Smooth muscle cell (in vitro differentiated cells): ENCODE results near the gene STPG3. TPM values are rescaled to one million over a fixed set of nuclear protein-coding genes. Genes with fewer than 3 reads are reported as not detected.
A peak's percentile ranks its signal among the peaks of the same experiment; 100 is the strongest.

ENCODE experiments used
- DNase-seq: peaks from one replicate; lab custom pipeline; 2025; ENCODE audit not compliant: unreplicated experiment; lab: John Stamatoyannopoulos, UW
- H2AFZ ChIP-seq: fragments of 200-600 bp; sonication (generic); 2 replicates; pipeline ENCODE4 v1.6.0; 2016; ENCODE audit warnings: antibody characterized with exemption, low read depth, mild to moderate bottlenecking
- H3F3A ChIP-seq: fragments of 200-600 bp; sonication (generic); 2 replicates; pipeline ENCODE4 v1.6.0; 2017; ENCODE audit warnings: antibody characterized with exemption, low read depth
- H3K27ac ChIP-seq: fragments of 200-600 bp; sonication (generic); 2 replicates; pipeline ENCODE4 v1.5.1; 2016; ENCODE audit warnings: low read depth, mild to moderate bottlenecking
- H3K27me3 ChIP-seq: fragments of 200-600 bp; sonication (generic); 2 replicates; pipeline ENCODE4 v1.6.1; 2016; ENCODE audit warnings: low read depth, mild to moderate bottlenecking
- H3K36me3 ChIP-seq: fragments of 200-600 bp; sonication (generic); 2 replicates; pipeline ENCODE4 v1.5.1; 2016; ENCODE audit warnings: low read depth
- H3K4me1 ChIP-seq: fragments of 200-600 bp; sonication (generic); 2 replicates; pipeline ENCODE4 v1.5.1; 2016; ENCODE audit warnings: low read depth
- H3K4me2 ChIP-seq: fragments of 200-600 bp; sonication (generic); 2 replicates; pipeline ENCODE4 v1.6.0; 2016; ENCODE audit warnings: mild to moderate bottlenecking
- H3K4me3 ChIP-seq: fragments of 200-600 bp; sonication (generic); 2 replicates; pipeline ENCODE4 v1.5.1; 2016; ENCODE audit warnings: mild to moderate bottlenecking
- H3K79me2 ChIP-seq: fragments of 200-600 bp; sonication (generic); 2 replicates; pipeline ENCODE4 v1.6.0; 2016; ENCODE audit warnings: low read depth, mild to moderate bottlenecking
- H3K9ac ChIP-seq: fragments of 200-600 bp; sonication (generic); 2 replicates; pipeline ENCODE4 v1.6.0; 2016; ENCODE audit warnings: low read depth
- H3K9me3 ChIP-seq: fragments of 200-600 bp; sonication (generic); replicated peaks from 2 replicates; pipeline ENCODE4 v1.5.1; 2016; ENCODE audit warnings: low read depth
- H4K20me1 ChIP-seq: fragments of 200-600 bp; sonication (generic); 2 replicates; pipeline ENCODE4 v1.6.0; 2016; ENCODE audit warnings: low read depth
- WGBS: methylation state at CpG from one replicate; pipeline ENCODE4 v1.1.7; 2016; ENCODE audit warnings: low lambda C conversion rate; 5-methylcytosine and 5-hydroxymethylcytosine counted together
- polyA plus RNA-seq: library from polyadenylated mRNA; unstranded; fragments of >200 nt; fragmentation: Nextera tagmentation; extraction: Ambion mirVana; gene quantifications from 2 replicates; pipeline ENCODE4 v1.2.1, GENCODE V29; 2016
- total RNA-seq: library from RNA; depleted of rRNA; stranded (reverse); fragments of >200 nt; gene quantifications from 2 replicates; pipeline ENCODE4 v1.2.3, GENCODE V29; 2014
- TF ChIP-seq, protein P1 (sequence below): fragments of 200-600 bp; sonication (generic); IDR thresholded peaks from 2 replicates; pipeline ENCODE4 v1.5.1; 2017; ENCODE audit warnings: borderline replicate concordance, mild to moderate bottlenecking, antibody characterized with exemption; ENCODE audit not compliant: insufficient read depth, poor library complexity, severe bottlenecking

Gene STPG3
- total and polyA plus RNA-seq, 2 experiments from 2014 or later, result not detected

DNA sequence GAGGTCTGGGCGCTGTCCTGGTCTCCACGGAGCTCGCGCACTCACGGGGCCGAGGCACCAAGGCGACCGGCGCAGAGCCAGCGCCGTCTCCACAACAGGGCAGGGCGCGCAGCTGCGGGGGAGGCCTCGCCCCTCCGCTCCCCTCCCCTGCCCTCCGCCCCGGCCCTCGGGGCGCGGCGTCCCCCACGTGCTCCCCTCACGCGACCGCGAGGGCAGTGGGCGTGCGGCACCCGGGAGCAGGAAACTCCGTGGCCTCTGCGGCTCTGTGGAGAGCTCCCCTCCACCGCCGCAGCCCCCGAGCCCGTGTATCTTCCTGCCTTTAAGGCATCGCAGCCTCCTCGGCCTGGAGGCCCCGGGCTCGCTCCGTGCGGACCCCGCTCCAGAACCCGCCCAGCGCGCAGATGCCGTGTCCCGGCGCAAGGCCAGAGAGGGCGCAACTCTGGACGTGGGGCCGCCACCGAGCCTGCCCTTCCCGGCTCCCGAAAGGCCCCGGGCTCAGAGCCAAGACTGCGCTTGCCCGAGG is 10.7 kb upstream of the STPG3 start:
- H3K4me1 ChIP-seq, result peaks cover 13% of the 10 kb centered on the region
- H4K20me1 ChIP-seq, result peaks cover 45% of the 10 kb centered on the region
- peak overlapping the region; percentile 93 for H3K27ac ChIP-seq
- TF ChIP-seq, protein P1, sequence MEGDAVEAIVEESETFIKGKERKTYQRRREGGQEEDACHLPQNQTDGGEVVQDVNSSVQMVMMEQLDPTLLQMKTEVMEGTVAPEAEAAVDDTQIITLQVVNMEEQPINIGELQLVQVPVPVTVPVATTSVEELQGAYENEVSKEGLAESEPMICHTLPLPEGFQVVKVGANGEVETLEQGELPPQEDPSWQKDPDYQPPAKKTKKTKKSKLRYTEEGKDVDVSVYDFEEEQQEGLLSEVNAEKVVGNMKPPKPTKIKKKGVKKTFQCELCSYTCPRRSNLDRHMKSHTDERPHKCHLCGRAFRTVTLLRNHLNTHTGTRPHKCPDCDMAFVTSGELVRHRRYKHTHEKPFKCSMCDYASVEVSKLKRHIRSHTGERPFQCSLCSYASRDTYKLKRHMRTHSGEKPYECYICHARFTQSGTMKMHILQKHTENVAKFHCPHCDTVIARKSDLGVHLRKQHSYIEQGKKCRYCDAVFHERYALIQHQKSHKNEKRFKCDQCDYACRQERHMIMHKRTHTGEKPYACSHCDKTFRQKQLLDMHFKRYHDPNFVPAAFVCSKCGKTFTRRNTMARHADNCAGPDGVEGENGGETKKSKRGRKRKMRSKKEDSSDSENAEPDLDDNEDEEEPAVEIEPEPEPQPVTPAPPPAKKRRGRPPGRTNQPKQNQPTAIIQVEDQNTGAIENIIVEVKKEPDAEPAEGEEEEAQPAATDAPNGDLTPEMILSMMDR, result no peak
- H2AFZ ChIP-seq, result peak overlapping the region; percentile 86
- H3K4me2 ChIP-seq, result peak overlapping the region; percentile 98
- DNase-seq, result peak; percentile 86
- H3K4me3 ChIP-seq, result peak overlapping the region; percentile 82
- H3K27me3 ChIP-seq, result no peaks in the 10 kb centered on the region
- H3K9ac ChIP-seq, result peak overlapping the region; percentile 81
- WGBS, result under 1% methylated on average over 39 of the region's 58 CpGs
- peaks cover 25% of the 10 kb centered on the region for H3F3A ChIP-seq
- H3K79me2 ChIP-seq, result peaks cover 38% of the 10 kb centered on the region
- no peaks in the 10 kb centered on the region for H3K36me3 ChIP-seq
- H3K9me3 ChIP-seq, result no peaks in the 10 kb centered on the region

- Histone ChIP-seq H3K4me1 (peaks cover 13% of the 10 kb centered on the region), H3K4me2 (peak within 1 kb of the TSS; percentile 100), H2AFZ (peak within 1 kb of the TSS; percentile 86), H3F3A (peaks cover 25% of the 10 kb centered on the region), H3K36me3 (no peaks in the 10 kb centered on the region), H3K79me2 (peaks cover 38% of the 10 kb centered on the region), H3K9ac (peak within 1 kb of the TSS; percentile 90), H4K20me1 (peaks cover 42% of the 10 kb centered on the region), H3K9me3 (no peaks in the 10 kb centered on the region), H3K27me3 (no peaks in the 10 kb centered on the region), H3K4me3 (peak within 1 kb of the TSS; percentile 93), H3K27ac (peak within 1 kb of the TSS; percentile 93)
- WGBS, result 1% methylated on average over 63 of the region's 67 CpGs
- peak; percentile 100 for DNase-seq
- TF ChIP-seq, protein P1, result no peak
Observed at GRCh38 chr9:137240841-137241489, 10.1 kb upstream of the STPG3 start, which contains the start of gene TUBB4B. Gene TUBB4B, plus strand, starts transcription at chr9:137241287. Its CDS starts 74 bp downstream, at chr9:137241361.

DNA sequence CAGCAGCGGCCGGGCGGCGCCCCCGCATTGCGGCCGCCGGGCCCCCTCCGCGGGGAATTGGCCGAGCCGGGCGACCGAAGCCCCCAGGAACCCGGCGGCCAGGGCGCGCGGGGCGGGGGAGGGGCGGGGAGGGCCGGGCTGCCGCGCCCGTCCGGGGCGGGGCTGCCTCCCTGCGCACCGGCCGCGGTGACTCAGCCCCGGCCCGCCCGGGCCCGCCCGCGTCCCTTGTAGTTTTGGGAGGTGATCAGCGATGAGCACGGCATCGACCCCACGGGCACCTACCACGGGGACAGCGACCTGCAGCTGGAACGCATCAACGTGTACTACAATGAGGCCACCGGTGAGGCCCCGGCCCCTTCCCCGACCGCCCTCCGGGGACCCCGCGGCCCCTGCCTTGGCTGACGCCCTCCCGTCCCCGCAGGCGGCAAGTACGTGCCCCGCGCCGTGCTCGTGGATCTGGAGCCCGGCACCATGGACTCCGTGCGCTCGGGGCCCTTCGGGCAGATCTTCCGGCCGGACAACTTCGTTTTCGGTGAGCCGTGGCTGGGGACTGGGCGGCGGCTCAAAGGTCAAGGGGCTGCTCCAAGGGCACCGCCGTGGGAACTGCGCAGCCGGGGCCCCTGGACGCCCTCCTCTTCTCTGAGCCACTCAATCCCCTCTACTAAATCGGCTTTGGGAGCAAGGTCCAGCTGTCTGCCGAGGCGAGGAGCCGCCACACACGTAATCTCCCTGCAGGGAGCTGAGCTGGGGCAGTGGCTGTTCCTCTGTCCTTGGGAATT is 9.4 kb upstream of the STPG3 start:
- peaks cover 38% of the 10 kb centered on the region for H4K20me1 ChIP-seq
- no peaks in the 10 kb centered on the region for H3K36me3 ChIP-seq
- H3K9me3 ChIP-seq, result no peaks in the 10 kb centered on the region
- peaks cover 25% of the 10 kb centered on the region for H3F3A ChIP-seq
- 7% methylated on average over 29 of the region's 83 CpGs for WGBS
- peaks cover 38% of the 10 kb centered on the region for H3K79me2 ChIP-seq
- peak overlapping the region; percentile 93 for H3K4me3 ChIP-seq
- TF ChIP-seq, protein P1, result no peak
- H3K4me1 ChIP-seq, result peaks cover 7% of the 10 kb centered on the region
- no peak for DNase-seq
- no peaks in the 10 kb centered on the region for H3K27me3 ChIP-seq
- H3K9ac ChIP-seq, result peak overlapping the region; percentile 90
- no peak overlapping the region for H2AFZ ChIP-seq
- peak overlapping the region; percentile 86 for H3K27ac ChIP-seq
- peak overlapping the region; percentile 100 for H3K4me2 ChIP-seq
